GM12878 (cell line): Measurements from ENCODE around the gene ADGRL3. TPM values are rescaled to one million over a fixed set of nuclear protein-coding genes. Genes with fewer than 3 reads are reported as not detected.

ENCODE experiments used
- ATAC-seq: fragments of 200-7000 bp; cut with Tn5 transposase; 3 replicates; pipeline ENCODE4 v1.9.1; 2020; ENCODE audit warnings: mild to moderate bottlenecking, moderate library complexity
- BruUV-seq: library from RNA; stranded (reverse); fragments of 400-500 nt; replicated peaks from 2 replicates; lab custom pipeline; 2021; lab: Mats Ljungman, UMichigan
- CTCF ChIA-PET: fragments of 300-600 bp; sonication (Branson Sonifier 250); formaldehyde crosslinking; extraction: SDS; loops from one replicate; lab custom pipeline; 2021; ENCODE audit warnings: inconsistent platforms; lab: Yijun Ruan, JAX
- POLR2A ChIA-PET: fragments of 350-600 bp; formaldehyde crosslinking; extraction: SDS; loops from one replicate; lab custom pipeline; 2021; ENCODE audit warnings: inconsistent platforms; lab: Charles Lee
- RAD21 ChIA-PET: fragments of 300-600 bp; sonication (Branson Sonifier 250); formaldehyde crosslinking; loops from one replicate; lab custom pipeline; 2023; ENCODE audit warnings: antibody characterized with exemption; ENCODE audit not compliant: unreplicated experiment; lab: Charles Lee
- SMC1A ChIA-PET: fragments of 300-600 bp; sonication (Branson Sonifier 250); formaldehyde crosslinking; loops from one replicate; lab custom pipeline; 2023; ENCODE audit not compliant: unreplicated experiment, uncharacterized antibody; lab: Charles Lee
- DNase-seq: peaks from one replicate; pipeline ENCODE4 v3.0.0-alpha.2; 2011; ENCODE audit warnings: low read depth, low spot score
- FAIRE-seq: peaks from 3 replicates; lab custom pipeline; 2011; peaks lifted over from hg19 to GRCh38; lab: Jason Lieb, UNC
- H2AFZ ChIP-seq: 2 replicates; pipeline ENCODE4 v1.6.0; 2011; ENCODE audit warnings: low read depth, low read length, control low read depth; ENCODE audit not compliant: control insufficient read depth
- H3K27ac ChIP-seq: 2 replicates; pipeline ENCODE4 v1.5.1; 2011; ENCODE audit warnings: control low read depth; ENCODE audit not compliant: control insufficient read depth, insufficient read depth
- H3K27me3 ChIP-seq, 2 experiments: replicated peaks in 1 of 2; 2 replicates each; pipeline versions ENCODE4 v1.6.0 to v1.6.1; 2011; ENCODE audit warnings: low read length in 1 of 2; ENCODE audit not compliant: control insufficient read depth in 2 of 2, insufficient read depth in 2 of 2
- H3K36me3 ChIP-seq, 2 experiments: 2 replicates each; pipeline ENCODE4 v1.5.1; 2011; ENCODE audit warnings: low read length in 1 of 2; ENCODE audit not compliant: control insufficient read depth in 2 of 2, insufficient read depth in 2 of 2
- H3K4me1 ChIP-seq: 2 replicates; pipeline ENCODE4 v1.6.1; 2011; ENCODE audit warnings: mild to moderate bottlenecking, low read length, moderate library complexity, mixed read lengths; ENCODE audit not compliant: control insufficient read depth, insufficient read depth
- H3K4me2 ChIP-seq: 2 replicates; pipeline ENCODE4 v1.6.0; 2011; ENCODE audit warnings: control low read depth; ENCODE audit not compliant: control insufficient read depth, insufficient read depth
- H3K4me3 ChIP-seq: fragments of 200-600 bp; sonication (generic); 2 replicates; pipeline ENCODE4 v1.5.1; 2016
- H3K79me2 ChIP-seq: 2 replicates; pipeline ENCODE4 v1.6.0; 2011; ENCODE audit warnings: low read length; ENCODE audit not compliant: control insufficient read depth, insufficient read depth
- H3K9ac ChIP-seq: 2 replicates; pipeline ENCODE4 v1.8.0; 2011; ENCODE audit warnings: low read length, control low read depth, mixed read lengths; ENCODE audit not compliant: control insufficient read depth, insufficient read depth
- H3K9me3 ChIP-seq: replicated peaks from 3 replicates; pipeline ENCODE4 v1.5.1; 2011; ENCODE audit warnings: mild to moderate bottlenecking, low read length; ENCODE audit not compliant: control insufficient read depth, insufficient read depth
- H4K20me1 ChIP-seq: 2 replicates; pipeline ENCODE4 v1.6.0; 2011; ENCODE audit not compliant: control insufficient read depth, insufficient read depth
- EGR1 ChIP-seq, 2 experiments: IDR thresholded peaks; 1 replicate in 1 of 2; 2 replicates in 1 of 2; pipeline ENCODE4 v1.6.1; 2011 to 2012; ENCODE audit warnings: low read depth in 2 of 2, low read length in 2 of 2, borderline replicate concordance in 1 of 2, mild to moderate bottlenecking in 1 of 2, moderate library complexity in 1 of 2
- GABPA ChIP-seq: IDR thresholded peaks from 2 replicates; pipeline ENCODE4 v1.6.1; 2014; ENCODE audit warnings: antibody characterized with exemption, low read depth, mild to moderate bottlenecking, inconsistent platforms
- JUNB ChIP-seq: IDR thresholded peaks from 2 replicates; pipeline ENCODE4 v1.6.1; 2016; ENCODE audit warnings: antibody characterized with exemption, mild to moderate bottlenecking
- MEF2A ChIP-seq: IDR thresholded peaks from 2 replicates; pipeline ENCODE4 v1.6.1; 2011; ENCODE audit warnings: low read depth, mild to moderate bottlenecking, low read length, moderate library complexity; ENCODE audit not compliant: insufficient read depth
- NR2F1 ChIP-seq: fragments of 450-650 bp; conservative IDR thresholded peaks from 2 replicates; pipeline ENCODE4 v1.6.1; 2017; ENCODE audit warnings: mild to moderate bottlenecking
- STAT1 ChIP-seq: fragments of 450-650 bp; conservative IDR thresholded peaks from 2 replicates; pipeline ENCODE4 v1.6.1; 2014; ENCODE audit warnings: antibody characterized with exemption, mild to moderate bottlenecking
- WGBS: methylation state at CpG from one replicate; pipeline ENCODE4 v1.1.6; 2016; ENCODE audit warnings: low lambda C conversion rate; ENCODE audit not compliant: insufficient replicate concordance, insufficient coverage; ENCODE audit errors: missing lambda C conversion rate; 5-methylcytosine and 5-hydroxymethylcytosine counted together
- in situ Hi-C: fragments of 300-500 bp; cut with MboI; formaldehyde crosslinking; loops from 9 replicates; pipeline ENCODE4 v1.14.3; 2018; ENCODE audit warnings: mixed read lengths
- intact Hi-C: fragments of 100-400 bp; cut with micrococcal nuclease; formaldehyde crosslinking; loops from one replicate; pipeline ENCODE4 v1.14.2; 2022; ENCODE audit not compliant: unreplicated experiment
- polyA plus RNA-seq, 11 experiments: library from polyadenylated mRNA; depleted of rRNA in 4 of 11; unstranded in 6 of 11; stranded (reverse) in 5 of 11; fragments of >200 nt; fragmentation: Nextera tagmentation in 4 of 11; fragmentation: Illumina TruSeq in 1 of 11; extraction: Ambion mirVana in 4 of 11; extraction: Trizol in 1 of 11; gene quantifications; 1 replicate in 1 of 11; 2 replicates in 10 of 11; pipeline versions ENCODE4 v1.2.1 to v1.2.3, GENCODE V29; 2011 to 2016; ENCODE audit warnings: inconsistent platforms in 2 of 11, missing spikeins in 2 of 11, low read depth in 1 of 11
- total RNA-seq, 4 experiments: library from RNA; depleted of rRNA in 3 of 4; stranded (reverse); fragments of >200 nt in 3 of 4; fragmentation: Illumina TruSeq in 1 of 4; extraction: Trizol in 1 of 4; gene quantifications; 2 replicates each; pipeline versions ENCODE4 v1.2.1 to v1.2.3, GENCODE V29; 2013 to 2021
- TF ChIP-seq, protein P1 (sequence below): fragments of 450-650 bp; conservative IDR thresholded peaks from 2 replicates; pipeline ENCODE4 v1.6.1; 2017; ENCODE audit warnings: mild to moderate bottlenecking, moderate library complexity
- TF ChIP-seq, protein P2 (sequence below): fragments of 450-650 bp; IDR thresholded peaks from 2 replicates; pipeline ENCODE4 v1.6.1; 2018; ENCODE audit warnings: mild to moderate bottlenecking, low read depth, moderate library complexity; ENCODE audit not compliant: partially characterized antibody
- TF ChIP-seq, protein P3 (sequence below): fragments of 450-650 bp; IDR thresholded peaks from 2 replicates; pipeline ENCODE4 v1.6.1; 2014; ENCODE audit warnings: mild to moderate bottlenecking

ADGRL3 gene
- total and polyA plus RNA-seq, 10 of the 15 experiments (the other 5 are each of a cell fraction or from before 2014, with no cell fraction given) = 1.1 TPM; not detected in 9

DNA sequence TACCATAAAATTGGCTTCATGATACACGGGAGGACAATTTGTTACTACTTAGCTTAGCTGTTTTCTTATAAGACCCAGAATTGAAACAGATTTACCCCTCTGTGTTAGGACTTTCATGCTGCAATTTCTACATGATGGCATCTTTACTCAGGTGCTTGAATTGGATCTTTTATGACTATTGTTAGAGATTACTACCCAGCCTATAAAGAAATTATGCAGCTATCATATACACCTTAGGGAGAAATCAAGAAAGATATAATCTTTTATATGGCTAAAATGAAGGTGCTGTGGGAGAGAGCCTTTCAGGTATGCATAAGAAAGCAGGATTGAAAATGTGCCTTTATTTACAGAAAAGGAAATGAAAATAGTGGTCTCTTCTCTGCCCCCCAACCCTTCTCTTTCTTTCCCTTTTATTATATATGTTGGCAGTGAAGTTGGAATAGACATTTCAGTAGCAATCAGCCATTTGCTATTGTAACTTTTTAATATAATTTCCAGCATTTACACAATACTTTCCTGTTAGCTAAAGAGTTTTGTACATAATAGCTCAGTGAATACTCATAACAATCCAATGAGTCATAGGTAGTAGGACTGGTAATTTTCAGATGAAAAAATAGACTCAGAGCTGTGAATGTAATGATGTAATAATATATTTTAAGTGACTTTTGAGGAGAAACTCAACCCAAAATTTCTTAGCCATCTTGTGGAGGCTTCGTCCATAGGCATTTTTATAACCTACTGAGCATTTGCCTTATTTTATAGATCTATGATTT lies 311.8 kb downstream of the ADGRL3 start:
- Histone ChIP-seq H3K4me2 (no peak overlapping the region), H3K79me2 (no peaks in the 10 kb centered on the region), H3K4me1 (no peaks in the 10 kb centered on the region), H4K20me1 (no peaks in the 10 kb centered on the region), H3K27ac (no peak overlapping the region), H3K27me3 (no peaks in the 10 kb centered on the region), H3K9me3 (no peaks in the 10 kb centered on the region), H3K9ac (no peak overlapping the region), H3K36me3 (no peaks in the 10 kb centered on the region), H3K4me3 (no peak overlapping the region), H2AFZ (no peak overlapping the region)
- RAD21 ChIA-PET = interaction anchor here (2.4 kb wide), 1 partner anchor 20 kb away, joined by 8 read pairs; no protein-coding TSS in a partner anchor
- DNase-seq (no peak), FAIRE-seq (no peak), ATAC-seq (no peak)
- intact Hi-C loops = no loop called here
- no TSS peak for BruUV-seq
- whole genome bisulfite sequencing = 2% methylated on average over 2 of the region's 2 CpGs
- TF ChIP-seq, protein P1, sequence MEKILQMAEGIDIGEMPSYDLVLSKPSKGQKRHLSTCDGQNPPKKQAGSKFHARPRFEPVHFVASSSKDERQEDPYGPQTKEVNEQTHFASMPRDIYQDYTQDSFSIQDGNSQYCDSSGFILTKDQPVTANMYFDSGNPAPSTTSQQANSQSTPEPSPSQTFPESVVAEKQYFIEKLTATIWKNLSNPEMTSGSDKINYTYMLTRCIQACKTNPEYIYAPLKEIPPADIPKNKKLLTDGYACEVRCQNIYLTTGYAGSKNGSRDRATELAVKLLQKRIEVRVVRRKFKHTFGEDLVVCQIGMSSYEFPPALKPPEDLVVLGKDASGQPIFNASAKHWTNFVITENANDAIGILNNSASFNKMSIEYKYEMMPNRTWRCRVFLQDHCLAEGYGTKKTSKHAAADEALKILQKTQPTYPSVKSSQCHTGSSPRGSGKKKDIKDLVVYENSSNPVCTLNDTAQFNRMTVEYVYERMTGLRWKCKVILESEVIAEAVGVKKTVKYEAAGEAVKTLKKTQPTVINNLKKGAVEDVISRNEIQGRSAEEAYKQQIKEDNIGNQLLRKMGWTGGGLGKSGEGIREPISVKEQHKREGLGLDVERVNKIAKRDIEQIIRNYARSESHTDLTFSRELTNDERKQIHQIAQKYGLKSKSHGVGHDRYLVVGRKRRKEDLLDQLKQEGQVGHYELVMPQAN = no peak
- 0 out of 2 replicates have a peak, but pooled peaks have one; percentile 18 for TF ChIP-seq JUNB
- TF ChIP-seq, protein P2, sequence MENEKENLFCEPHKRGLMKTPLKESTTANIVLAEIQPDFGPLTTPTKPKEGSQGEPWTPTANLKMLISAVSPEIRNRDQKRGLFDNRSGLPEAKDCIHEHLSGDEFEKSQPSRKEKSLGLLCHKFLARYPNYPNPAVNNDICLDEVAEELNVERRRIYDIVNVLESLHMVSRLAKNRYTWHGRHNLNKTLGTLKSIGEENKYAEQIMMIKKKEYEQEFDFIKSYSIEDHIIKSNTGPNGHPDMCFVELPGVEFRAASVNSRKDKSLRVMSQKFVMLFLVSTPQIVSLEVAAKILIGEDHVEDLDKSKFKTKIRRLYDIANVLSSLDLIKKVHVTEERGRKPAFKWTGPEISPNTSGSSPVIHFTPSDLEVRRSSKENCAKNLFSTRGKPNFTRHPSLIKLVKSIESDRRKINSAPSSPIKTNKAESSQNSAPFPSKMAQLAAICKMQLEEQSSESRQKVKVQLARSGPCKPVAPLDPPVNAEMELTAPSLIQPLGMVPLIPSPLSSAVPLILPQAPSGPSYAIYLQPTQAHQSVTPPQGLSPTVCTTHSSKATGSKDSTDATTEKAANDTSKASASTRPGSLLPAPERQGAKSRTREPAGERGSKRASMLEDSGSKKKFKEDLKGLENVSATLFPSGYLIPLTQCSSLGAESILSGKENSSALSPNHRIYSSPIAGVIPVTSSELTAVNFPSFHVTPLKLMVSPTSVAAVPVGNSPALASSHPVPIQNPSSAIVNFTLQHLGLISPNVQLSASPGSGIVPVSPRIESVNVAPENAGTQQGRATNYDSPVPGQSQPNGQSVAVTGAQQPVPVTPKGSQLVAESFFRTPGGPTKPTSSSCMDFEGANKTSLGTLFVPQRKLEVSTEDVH = no peak
- no peak for TF ChIP-seq GABPA
- no peak for TF ChIP-seq MEF2A
- no peak for TF ChIP-seq EGR1 (IDR thresholded peaks at IDR 0.05; ENCODE audit: borderline replicate concordance in 1 of 2, low read depth in 2 of 2, low read length in 2 of 2)
- TF ChIP-seq, protein P3, sequence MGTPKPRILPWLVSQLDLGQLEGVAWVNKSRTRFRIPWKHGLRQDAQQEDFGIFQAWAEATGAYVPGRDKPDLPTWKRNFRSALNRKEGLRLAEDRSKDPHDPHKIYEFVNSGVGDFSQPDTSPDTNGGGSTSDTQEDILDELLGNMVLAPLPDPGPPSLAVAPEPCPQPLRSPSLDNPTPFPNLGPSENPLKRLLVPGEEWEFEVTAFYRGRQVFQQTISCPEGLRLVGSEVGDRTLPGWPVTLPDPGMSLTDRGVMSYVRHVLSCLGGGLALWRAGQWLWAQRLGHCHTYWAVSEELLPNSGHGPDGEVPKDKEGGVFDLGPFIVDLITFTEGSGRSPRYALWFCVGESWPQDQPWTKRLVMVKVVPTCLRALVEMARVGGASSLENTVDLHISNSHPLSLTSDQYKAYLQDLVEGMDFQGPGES = no peak
- TF ChIP-seq STAT1 = no peak
- no peak for TF ChIP-seq NR2F1
- SMC1A ChIA-PET = interaction anchor here (1.5 kb wide), 1 partner anchor 15 kb away, joined by 3 read pairs; no protein-coding TSS in a partner anchor
- in situ Hi-C loops = no loop called here
- CTCF ChIA-PET = interaction anchor here (1.2 kb wide), 1 partner anchor 19 kb away, joined by 3 read pairs; no protein-coding TSS in a partner anchor
- POLR2A ChIA-PET = no interaction called here
